ENCODE data around the gene AHCYL1. TPM values are rescaled to one million over a fixed set of nuclear protein-coding genes. Genes with fewer than 3 reads are reported as not detected.

AHCYL1 gene
- polyA plus RNA-seq, 1 experiment, result 133 TPM

DNA sequence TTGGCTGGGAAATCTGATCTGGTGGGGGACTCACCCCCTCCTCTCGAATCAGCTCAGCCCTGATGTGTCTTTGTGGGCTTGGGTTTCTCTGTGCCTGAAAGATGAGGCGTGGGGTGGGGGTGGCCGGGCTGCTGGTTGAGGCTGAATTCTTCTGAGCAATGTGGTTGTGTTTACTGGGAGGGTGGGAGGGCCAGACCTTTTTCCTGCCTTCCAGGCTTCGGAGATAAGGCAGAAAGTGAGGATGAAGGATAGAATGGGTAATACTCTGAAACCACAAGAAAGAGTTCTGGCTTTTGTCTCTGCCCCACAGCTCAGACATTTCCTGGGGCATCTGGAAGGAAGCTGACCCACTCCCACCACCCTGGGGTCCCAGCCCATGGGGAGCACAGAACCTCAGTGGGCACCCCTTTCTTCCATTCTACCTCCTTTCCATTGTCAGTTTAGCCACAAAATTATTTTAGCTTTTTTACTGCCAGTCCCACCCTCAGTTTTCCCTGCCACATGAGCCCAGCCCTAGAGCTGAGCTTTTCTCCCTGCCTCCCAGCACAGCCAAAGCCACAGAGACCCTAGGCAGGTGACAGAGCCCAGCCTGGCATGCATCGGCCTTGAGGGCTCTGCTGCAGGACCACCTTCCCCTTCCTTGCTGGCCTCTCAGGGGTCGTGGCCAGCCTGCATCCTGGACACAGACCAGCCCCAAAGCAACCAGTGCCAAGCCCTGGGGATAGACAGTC is 74.7 kb downstream of the AHCYL1 start:
- TF ChIP-seq, protein P1, sequence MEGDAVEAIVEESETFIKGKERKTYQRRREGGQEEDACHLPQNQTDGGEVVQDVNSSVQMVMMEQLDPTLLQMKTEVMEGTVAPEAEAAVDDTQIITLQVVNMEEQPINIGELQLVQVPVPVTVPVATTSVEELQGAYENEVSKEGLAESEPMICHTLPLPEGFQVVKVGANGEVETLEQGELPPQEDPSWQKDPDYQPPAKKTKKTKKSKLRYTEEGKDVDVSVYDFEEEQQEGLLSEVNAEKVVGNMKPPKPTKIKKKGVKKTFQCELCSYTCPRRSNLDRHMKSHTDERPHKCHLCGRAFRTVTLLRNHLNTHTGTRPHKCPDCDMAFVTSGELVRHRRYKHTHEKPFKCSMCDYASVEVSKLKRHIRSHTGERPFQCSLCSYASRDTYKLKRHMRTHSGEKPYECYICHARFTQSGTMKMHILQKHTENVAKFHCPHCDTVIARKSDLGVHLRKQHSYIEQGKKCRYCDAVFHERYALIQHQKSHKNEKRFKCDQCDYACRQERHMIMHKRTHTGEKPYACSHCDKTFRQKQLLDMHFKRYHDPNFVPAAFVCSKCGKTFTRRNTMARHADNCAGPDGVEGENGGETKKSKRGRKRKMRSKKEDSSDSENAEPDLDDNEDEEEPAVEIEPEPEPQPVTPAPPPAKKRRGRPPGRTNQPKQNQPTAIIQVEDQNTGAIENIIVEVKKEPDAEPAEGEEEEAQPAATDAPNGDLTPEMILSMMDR (IDR thresholded peaks at IDR 0.05; ENCODE audit: low read depth, low read length), result no peak
- ChIA-PET CTCF (interaction anchor here (0.7 to 3.2 kb wide), 13 partner anchors 8 to 315 kb away, joined by 3 to 23 read pairs (median 6); partner anchors contain the start of gene ALX3), POLR2A (interaction anchor here (0.6 to 0.7 kb wide), 2 partner anchors 15 to 823 kb away, joined by 3 read pairs; no protein-coding TSS in a partner anchor)
- DNase-seq (ENCODE audit: low read depth, low spot score), result no peak
- Histone ChIP-seq H3K9me3 (ENCODE audit: control insufficient read depth, insufficient read depth, low read length) (no peaks in the 10 kb centered on the region), H3K27me3 (ENCODE audit: control insufficient read depth, insufficient read depth, low read length) (no peaks in the 10 kb centered on the region), H3K4me3 (ENCODE audit: low read depth, low read length) (no peak overlapping the region), H3K27ac (ENCODE audit: low read depth, low read length) (no peak overlapping the region)

GRCh38 chr1:110060034-110060661 is 75.6 kb downstream of the AHCYL1 start:
- no peaks in the 10 kb centered on the region for H3K27me3 ChIP-seq (ENCODE audit: control insufficient read depth, insufficient read depth, low read length)
- no peaks in the 10 kb centered on the region; the same call in 1 of the 2 replicates for H3K9me3 ChIP-seq (ENCODE audit: control insufficient read depth, insufficient read depth, low read length)
- TF ChIP-seq, protein P1 (IDR thresholded peaks at IDR 0.05; ENCODE audit: low read depth, low read length), result peak; percentile 73
- no peak overlapping the region for H3K27ac ChIP-seq (ENCODE audit: low read depth, low read length)
- POLR2A ChIA-PET, result interaction anchor here (0.7 kb wide), 1 partner anchor 16 kb away, joined by 3 read pairs; no protein-coding TSS in a partner anchor
- CTCF ChIA-PET, result interaction anchor here (0.6 to 3.2 kb wide), 20 partner anchors 9 to 314 kb away, joined by 3 to 23 read pairs (median 4); partner anchors contain the start of gene ALX3
- H3K4me3 ChIP-seq (ENCODE audit: low read depth, low read length), result no peak overlapping the region
- no peak for DNase-seq (ENCODE audit: low read depth, low spot score)

DNA sequence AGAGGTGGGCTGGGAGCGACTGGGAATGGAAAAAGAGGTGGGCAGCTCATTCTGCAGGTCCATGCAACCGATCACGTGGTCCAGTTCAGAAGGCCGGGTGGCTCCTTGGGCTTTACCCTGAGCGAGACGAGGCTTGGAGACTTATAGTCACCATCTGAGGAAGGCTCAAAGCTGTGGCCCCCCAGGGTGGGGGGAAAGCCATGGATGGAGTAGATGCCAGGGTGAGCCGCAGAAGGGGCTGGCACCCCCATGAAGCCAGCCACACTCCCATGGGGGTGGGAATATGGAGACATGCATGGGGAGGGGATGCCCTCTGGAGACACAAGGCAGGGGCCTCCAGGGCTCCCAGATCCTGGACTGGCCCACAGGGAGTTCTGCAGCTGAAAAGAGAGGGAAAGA is 76.1 kb downstream of the AHCYL1 start:
- CTCF ChIA-PET, result interaction anchor here (0.6 to 3.2 kb wide), 19 partner anchors 9 to 136 kb away, joined by 3 to 23 read pairs (median 5); partner anchors contain the start of gene ALX3
- Histone ChIP-seq H3K9me3 (ENCODE audit: control insufficient read depth, insufficient read depth, low read length) (no peaks in the 10 kb centered on the region; the same call in 1 of the 2 replicates), H3K27me3 (ENCODE audit: control insufficient read depth, insufficient read depth, low read length) (peaks cover 3% of the 10 kb centered on the region), H3K27ac (ENCODE audit: low read depth, low read length) (no peak overlapping the region), H3K4me3 (ENCODE audit: low read depth, low read length) (no peak overlapping the region)
- TF ChIP-seq, protein P1 (IDR thresholded peaks at IDR 0.05; ENCODE audit: low read depth, low read length), result no peak
- DNase-seq (ENCODE audit: low read depth, low spot score), result no peak
- POLR2A ChIA-PET, result no interaction called here

GRCh38 chr1:110061341-110061740 is 76.8 kb downstream of the AHCYL1 start:
- CTCF ChIA-PET, result interaction anchor here (2.1 to 2.6 kb wide), 2 partner anchors 27 to 44 kb away, joined by 8 to 14 read pairs; no protein-coding TSS in a partner anchor
- POLR2A ChIA-PET, result no interaction called here
- Histone ChIP-seq H3K9me3 (ENCODE audit: control insufficient read depth, insufficient read depth, low read length) (no peaks in the 10 kb centered on the region; the same call in 1 of the 2 replicates), H3K27ac (ENCODE audit: low read depth, low read length) (no peak overlapping the region), H3K4me3 (ENCODE audit: low read depth, low read length) (no peak overlapping the region), H3K27me3 (ENCODE audit: control insufficient read depth, insufficient read depth, low read length) (peaks cover 8% of the 10 kb centered on the region)
- no peak for DNase-seq (ENCODE audit: low read depth, low spot score)
- TF ChIP-seq, protein P1 (IDR thresholded peaks at IDR 0.05; ENCODE audit: low read depth, low read length), result no peak

All from AG04450 (cell line).